GM08714 (cell line): ENCODE results near the gene KLF13.

ENCODE experiments used
- H3K4me3 ChIP-seq: fragments of 200-500 bp; sonication (Bioruptor generic); 2 replicates; pipeline ENCODE4 v1.5.1; 2014; ENCODE audit warnings: mild to moderate bottlenecking, low read length, inconsistent platforms
- ZNF274 ChIP-seq: IDR thresholded peaks from 2 replicates; pipeline ENCODE4 v1.6.1; 2012; ENCODE audit warnings: mild to moderate bottlenecking, low read depth, low read length

Gene KLF13

GRCh38 chr15:31390029-31390428 lies 63.4 kb downstream of the KLF13 start:
- TF ChIP-seq ZNF274: no peak
- no peak overlapping the region for H3K4me3 ChIP-seq

- H3K4me3 ChIP-seq: no peak overlapping the region
- TF ChIP-seq ZNF274: no peak
These were observed 64.3 kb downstream of the KLF13 start for GRCh38 chr15:31390777-31391486.

- TF ChIP-seq ZNF274: no peak
These were observed 65.3 kb downstream of the KLF13 start for GRCh38 chr15:31391687-31392671.

GRCh38 chr15:31392761-31393401 lies 66.2 kb downstream of the KLF13 start:
- no peak for TF ChIP-seq ZNF274
- peak overlapping the region; percentile 78; the same call in 1 of the 2 replicates for H3K4me3 ChIP-seq

More at GRCh38 chr15:31391687-31392671, 65.3 kb downstream of the KLF13 start:
- H3K4me3 ChIP-seq: peak overlapping the region; percentile 78; the same call in 1 of the 2 replicates

- no peak overlapping the region for H3K4me3 ChIP-seq
- no peak for TF ChIP-seq ZNF274
These were observed 66.9 kb downstream of the KLF13 start for GRCh38 chr15:31393444-31394091.

- no peak overlapping the region for H3K4me3 ChIP-seq
These were observed 70.4 kb downstream of the KLF13 start for GRCh38 chr15:31396881-31397560.

GRCh38 chr15:31397851-31398661 lies 71.4 kb downstream of the KLF13 start:
- H3K4me3 ChIP-seq: no peak overlapping the region
- TF ChIP-seq ZNF274: no peak

More at GRCh38 chr15:31396881-31397560, 70.4 kb downstream of the KLF13 start:
- TF ChIP-seq ZNF274: no peak

GRCh38 chr15:31398677-31399301 lies 72.2 kb downstream of the KLF13 start:
- TF ChIP-seq ZNF274: no peak
- no peak overlapping the region for H3K4me3 ChIP-seq

GRCh38 chr15:31399544-31400171 lies 73.0 kb downstream of the KLF13 start:
- no peak for TF ChIP-seq ZNF274
- no peak overlapping the region for H3K4me3 ChIP-seq

- no peak for TF ChIP-seq ZNF274
- H3K4me3 ChIP-seq: no peak overlapping the region
These were observed 73.7 kb downstream of the KLF13 start for GRCh38 chr15:31400222-31400927.

GRCh38 chr15:31401282-31401681 lies 74.6 kb downstream of the KLF13 start:
- TF ChIP-seq ZNF274: no peak
- no peak overlapping the region for H3K4me3 ChIP-seq
